Breast epithelium (tissue), 4 donors: ENCODE measurements around the gene FAM241A. TPM values are rescaled to one million over a fixed set of nuclear protein-coding genes. Genes with fewer than 3 reads are reported as not detected.

ENCODE experiments used
- DNase-seq, 2 donors: peaks; one replicate each; pipeline ENCODE4 v3.0.0-alpha.2; 2019; ENCODE audit warnings: low spot score in 2 of 2
- H3K27ac ChIP-seq, 2 donors: fragments of 200-600 bp; sonication (generic) in 1 of 2; one replicate each; pipeline ENCODE4 v1.5.1; 2016 to 2019; ENCODE audit warnings: mild to moderate bottlenecking in 1 of 2
- H3K27me3 ChIP-seq, 2 donors: fragments of 200-600 bp; sonication (generic) in 1 of 2; one replicate each; pipeline versions ENCODE4 v1.5.1 to v1.6.0; 2017 to 2019; ENCODE audit warnings: control low read depth in 1 of 2, mild to moderate bottlenecking in 1 of 2
- H3K36me3 ChIP-seq: fragments of 200-600 bp; one replicate; pipeline ENCODE4 v1.5.1; 2019
- H3K4me1 ChIP-seq, 2 donors: fragments of 200-600 bp; sonication (generic); one replicate each; pipeline ENCODE4 v1.5.1; 2016 to 2019; ENCODE audit warnings: control low read depth in 1 of 2
- H3K4me3 ChIP-seq, 3 donors: fragments of 200-600 bp; sonication (generic); 1 replicate in 2 of 3; 2 replicates in 1 of 3; pipeline ENCODE4 v1.5.1; 2016 to 2019; ENCODE audit warnings: mild to moderate bottlenecking in 3 of 3, moderate library complexity in 2 of 3
- H3K9me3 ChIP-seq, 2 donors: fragments of 200-600 bp; sonication (generic) in 1 of 2; one replicate each; pipeline ENCODE4 v1.5.1; 2016 to 2019; ENCODE audit warnings: control low read depth in 1 of 2
- CTCF ChIP-seq, 3 donors: fragments of 450-650 bp; IDR thresholded peaks; one replicate each; pipeline ENCODE4 v1.5.1; 2016 to 2017; ENCODE audit warnings: antibody characterized with exemption in 3 of 3, mild to moderate bottlenecking in 3 of 3, moderate library complexity in 3 of 3
- POLR2A ChIP-seq: fragments of 450-650 bp; IDR thresholded peaks from one replicate; pipeline ENCODE4 v1.6.1; 2016; ENCODE audit warnings: antibody characterized with exemption, mild to moderate bottlenecking, moderate library complexity
- POLR2AphosphoS5 ChIP-seq, 3 donors: sonication (generic); formaldehyde crosslinking; IDR thresholded peaks; one replicate each; pipeline ENCODE4 v1.6.1; 2017; ENCODE audit warnings: antibody characterized with exemption in 3 of 3
- intact Hi-C: fragments of 100-400 bp; cut with DNase I; formaldehyde crosslinking; loops from one replicate; pipeline ENCODE4 v1.15.1; 2023; ENCODE audit warnings: low total_unique reads
- total RNA-seq, 3 donors: library from RNA; depleted of rRNA; stranded (reverse); fragments of >200 nt; gene quantifications; one replicate each; pipeline ENCODE4 v1.1.0, GENCODE V29; 2016

FAM241A gene
- total RNA-seq, 3 donors from 2014 or later: 4.3 to 11.5 (median 7.5) TPM

- Histone ChIP-seq H3K4me1 (no peaks in the 10 kb centered on the region), H3K4me3 (no peak overlapping the region), H3K27me3 (no peaks in the 10 kb centered on the region), H3K36me3 (no peaks in the 10 kb centered on the region), H3K27ac (no peak overlapping the region), H3K9me3 (peaks cover 0 to 3% of the 10 kb centered on the region in 2 donors)
- intact Hi-C loops: no loop called here
- no peak for DNase-seq
- TF ChIP-seq CTCF (IDR thresholded peaks at IDR 0.05) (no peak), POLR2A (no peak), POLR2AphosphoS5 (IDR thresholded peaks at IDR 0.05) (no peak)
Measured at GRCh38 chr4:112225157-112225556, 79.9 kb downstream of the FAM241A start.

- intact Hi-C loops: loop anchor here (10.0 kb wide), 1 partner anchor 1744 kb away; the partner anchor contains the start of gene ARSJ
- H3K27me3 ChIP-seq: no peaks in the 10 kb centered on the region
- peaks cover 0 to 3% of the 10 kb centered on the region in 2 donors for H3K4me1 ChIP-seq
- TF ChIP-seq POLR2A (no peak), CTCF (IDR thresholded peaks at IDR 0.05) (no peak), POLR2AphosphoS5 (IDR thresholded peaks at IDR 0.05) (peak; percentile 73 to 84 (median 80))
- peak overlapping the region; percentile 61 to 100 (median 75) for H3K4me3 ChIP-seq
- H3K36me3 ChIP-seq: no peaks in the 10 kb centered on the region
- peak; percentile 96 to 98 for DNase-seq
- peak overlapping the region; percentile 89 to 99 for H3K27ac ChIP-seq
- no peaks in the 10 kb centered on the region for H3K9me3 ChIP-seq
Measured at GRCh38 chr4:112230879-112231778, 85.9 kb downstream of the FAM241A start.

- peak within 1 kb of the TSS; percentile 61 to 100 (median 75) for H3K4me3 ChIP-seq
- no peaks in the 10 kb centered on the region for H3K27me3 ChIP-seq
- DNase-seq: peak; percentile 65 to 80
- TF ChIP-seq CTCF (IDR thresholded peaks at IDR 0.05) (peak in 1 of 3 donors; percentile 27), POLR2AphosphoS5 (IDR thresholded peaks at IDR 0.05) (peak in 2 of 3 donors; percentile 7 to 50), POLR2A (peak; percentile 10)
- peaks cover 0 to 3% of the 10 kb centered on the region in 2 donors for H3K4me1 ChIP-seq
- H3K27ac ChIP-seq: peak within 1 kb of the TSS; percentile 89 to 99
- intact Hi-C loops: loop anchor here (10.0 kb wide), 1 partner anchor 1743 kb away; the partner anchor contains the start of gene ARSJ
- H3K36me3 ChIP-seq: no peaks in the 10 kb centered on the region
- H3K9me3 ChIP-seq: no peaks in the 10 kb centered on the region
Measured at GRCh38 chr4:112231779-112232713, 86.8 kb downstream of the FAM241A start, which contains the start of gene AP1AR. Gene AP1AR (plus strand): TSS chr4:112231787. CDS start chr4:112232092, 305 bp downstream.

- Histone ChIP-seq H3K4me3 (no peak overlapping the region), H3K9me3 (no peaks in the 10 kb centered on the region), H3K4me1 (peaks cover 0 to 3% of the 10 kb centered on the region in 2 donors), H3K27me3 (no peaks in the 10 kb centered on the region), H3K27ac (no peak overlapping the region), H3K36me3 (no peaks in the 10 kb centered on the region)
- DNase-seq: peak in 1 of 2 donors; percentile 62
- TF ChIP-seq CTCF (IDR thresholded peaks at IDR 0.05): peak in 2 of 3 donors; percentile 58 to 67
- TF ChIP-seq POLR2AphosphoS5 (IDR thresholded peaks at IDR 0.05): no peak
- TF ChIP-seq POLR2A: no peak
- intact Hi-C loops: loop anchor here (10.0 kb wide), 1 partner anchor 1740 kb away; the partner anchor contains the start of gene ARSJ
Measured at GRCh38 chr4:112234952-112235609, 89.8 kb downstream of the FAM241A start.
